Endometrial microvascular endothelial cells (primary cell): ENCODE results near the gene CD164L2. TPM values are rescaled to one million over a fixed set of nuclear protein-coding genes. Genes with fewer than 3 reads are reported as not detected.
"Not testable (repeated sequence)": the region's sequence is repeated elsewhere in the genome, so short reads cannot be mapped to it uniquely, and the experiment has no call there.

Experiments used
- in situ Hi-C: cut with HindIII; loops from 2 replicates; pipeline ENCODE4 v1.10.0; 2017; ENCODE audit warnings: low sequenced_read_pairs, low pct_unique_long_range_greater_than_20kb; ENCODE audit errors: inconsistent ontology term
- total RNA-seq: library from RNA; depleted of rRNA; stranded (reverse); fragments of >200 nt; gene quantifications from one replicate; pipeline ENCODE4 v1.2.3, GENCODE V29; 2015; ENCODE audit errors: inconsistent ontology term

The CD164L2 gene
- total RNA-seq, 1 donor from 2014 or later, result not detected

- in situ Hi-C loops, result no loop called here
These were observed 9.9 kb upstream of the CD164L2 start for GRCh38 chr1:27392778-27393635.

GRCh38 chr1:27392096-27392777 is 9.1 kb upstream of the CD164L2 start, which contains the start of gene GPR3:
Gene GPR3 (plus strand): TSS chr1:27392622. CDS start chr1:27393799, 1,177 bp downstream.
- in situ Hi-C loops, result no loop called here

- in situ Hi-C loops, result no loop called here
These were observed 8.5 kb upstream of the CD164L2 start for GRCh38 chr1:27391511-27392095.

GRCh38 chr1:27388337-27389005 is 5.3 kb upstream of the CD164L2 start:
- in situ Hi-C loops, result no loop called here

GRCh38 chr1:27384797-27385196 is 1.7 kb upstream of the CD164L2 start:
- in situ Hi-C loops, result not testable (repeated sequence)

GRCh38 chr1:27383661-27384060 is 528 bp upstream of the CD164L2 start:
- in situ Hi-C loops, result no loop called here

GRCh38 chr1:27381969-27382762 is 967 bp downstream of the CD164L2 start:
- in situ Hi-C loops, result no loop called here

- in situ Hi-C loops, result no loop called here
These were observed 2.1 kb downstream of the CD164L2 start for GRCh38 chr1:27380766-27381733.

- in situ Hi-C loops, result no loop called here
These were observed 2.9 kb downstream of the CD164L2 start for GRCh38 chr1:27380224-27380623.

- in situ Hi-C loops, result no loop called here
These were observed 3.5 kb downstream of the CD164L2 start for GRCh38 chr1:27379564-27380122.

GRCh38 chr1:27377760-27378495 is 5.2 kb downstream of the CD164L2 start:
- in situ Hi-C loops, result no loop called here

- in situ Hi-C loops, result no loop called here
These were observed 8.6 kb downstream of the CD164L2 start, which contains the start of gene FCN3 for GRCh38 chr1:27374362-27375086. Gene FCN3 (minus strand): TSS chr1:27374824. CDS start chr1:27374818, 6 bp downstream.

- in situ Hi-C loops, result no loop called here
These were observed 10.1 kb downstream of the CD164L2 start for GRCh38 chr1:27372808-27373690.

- in situ Hi-C loops, result no loop called here
These were observed 10.9 kb downstream of the CD164L2 start for GRCh38 chr1:27372022-27372807.
